AG20443 (cell line): ENCODE data around the gene CNPY1.

Experiments
- DNase-seq: peaks from one replicate; pipeline ENCODE4 v3.0.0; 2012; ENCODE audit warnings: low spot score, mixed read lengths

CNPY1 gene

DNA sequence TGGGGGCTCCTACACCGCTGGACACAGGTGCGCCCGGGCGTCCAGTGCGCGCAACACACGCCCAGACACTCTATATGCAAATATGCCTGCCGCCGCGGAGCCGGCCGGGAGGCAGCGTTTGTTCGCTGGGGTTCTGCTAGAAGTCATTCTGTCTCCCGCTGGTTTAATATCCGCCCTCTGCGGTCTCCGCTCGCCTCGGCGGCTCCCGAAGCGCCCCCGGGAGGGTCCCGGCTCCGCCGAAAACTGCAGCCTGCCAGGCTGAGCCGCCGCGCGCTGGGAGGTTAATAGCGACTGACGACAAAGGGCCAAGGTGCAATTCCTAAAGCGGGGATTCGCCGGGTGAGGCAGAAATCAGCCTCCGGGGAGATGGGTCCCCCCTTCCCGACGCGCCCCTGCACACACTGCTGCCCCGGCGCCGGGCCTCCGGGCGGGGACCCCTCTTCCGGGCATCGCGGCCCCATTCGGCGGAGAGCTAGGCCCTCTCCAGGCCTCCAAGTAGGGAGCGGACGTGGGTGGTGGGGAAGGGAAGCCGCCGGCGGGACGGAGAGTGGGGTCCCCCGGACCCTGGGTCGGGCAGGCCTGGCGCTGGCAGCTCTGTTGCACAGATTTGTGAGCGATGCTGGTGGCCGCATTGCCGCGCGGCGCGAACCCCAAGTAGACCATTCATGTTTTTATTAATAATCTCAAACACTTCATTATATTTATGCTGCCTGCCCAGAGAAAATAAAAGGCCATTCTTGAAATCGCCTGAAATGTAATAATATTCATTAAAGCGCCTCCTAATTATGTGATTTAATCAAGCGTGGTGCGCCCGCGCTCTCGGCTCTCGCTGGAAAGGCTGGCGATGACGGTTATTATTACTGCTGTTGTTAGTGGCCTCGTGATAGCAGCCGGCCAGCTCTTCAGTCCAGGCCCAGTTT lies 79.3 kb downstream of the CNPY1 start:
- DNase-seq, result no peak

DNA sequence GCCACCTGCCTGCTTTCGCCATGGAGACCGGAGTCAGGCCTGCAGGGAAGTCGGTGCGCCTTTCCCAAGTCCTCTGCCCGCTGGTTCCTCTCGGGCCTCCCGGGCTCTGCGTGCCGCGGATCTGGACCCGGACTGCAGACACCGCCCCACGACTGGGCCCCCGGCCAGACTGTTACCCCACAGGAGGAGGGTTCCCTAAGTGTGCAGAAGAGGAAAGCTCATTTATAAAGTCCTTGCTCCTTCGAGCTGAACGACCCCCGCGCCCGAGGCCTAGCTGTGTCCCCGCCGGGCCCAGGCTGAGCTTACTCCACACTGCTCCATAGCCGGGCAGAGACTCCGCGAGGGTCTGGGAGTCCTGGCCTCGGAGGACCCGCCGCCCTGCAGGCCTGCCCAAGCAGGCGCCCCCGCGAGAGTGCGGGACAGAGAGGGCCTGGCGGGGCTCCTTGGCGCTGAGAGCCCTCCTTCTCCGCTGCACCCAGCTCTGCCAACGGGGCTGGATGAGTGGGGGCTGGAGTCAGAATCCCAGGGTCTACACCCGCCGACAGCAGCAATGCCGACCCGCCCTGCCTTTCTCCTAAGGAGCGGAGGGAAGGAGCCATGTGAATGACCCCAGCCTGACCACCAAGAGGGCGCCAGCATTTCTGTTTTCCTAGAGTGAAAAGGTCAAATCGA lies 80.1 kb downstream of the CNPY1 start:
- DNase-seq, result no peak

DNA sequence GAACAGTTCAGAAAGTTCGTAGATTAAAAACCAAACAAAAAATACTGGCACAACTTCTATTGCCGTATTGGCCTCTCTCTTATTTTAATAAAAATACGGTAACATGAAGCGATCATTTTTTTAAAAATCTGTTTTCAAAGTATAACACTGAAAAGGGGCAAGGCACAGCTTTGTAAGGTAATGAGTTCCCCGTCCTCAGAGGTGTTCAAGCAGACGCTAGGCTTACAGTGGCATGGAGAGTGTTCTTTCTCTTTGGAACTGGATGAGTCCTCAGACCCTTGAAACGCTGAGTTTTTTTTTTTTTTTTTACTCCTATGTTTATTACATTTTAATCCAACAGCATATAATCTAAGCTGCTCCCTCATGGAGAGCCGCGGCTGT lies 80.6 kb downstream of the CNPY1 start:
- no peak for DNase-seq

DNA sequence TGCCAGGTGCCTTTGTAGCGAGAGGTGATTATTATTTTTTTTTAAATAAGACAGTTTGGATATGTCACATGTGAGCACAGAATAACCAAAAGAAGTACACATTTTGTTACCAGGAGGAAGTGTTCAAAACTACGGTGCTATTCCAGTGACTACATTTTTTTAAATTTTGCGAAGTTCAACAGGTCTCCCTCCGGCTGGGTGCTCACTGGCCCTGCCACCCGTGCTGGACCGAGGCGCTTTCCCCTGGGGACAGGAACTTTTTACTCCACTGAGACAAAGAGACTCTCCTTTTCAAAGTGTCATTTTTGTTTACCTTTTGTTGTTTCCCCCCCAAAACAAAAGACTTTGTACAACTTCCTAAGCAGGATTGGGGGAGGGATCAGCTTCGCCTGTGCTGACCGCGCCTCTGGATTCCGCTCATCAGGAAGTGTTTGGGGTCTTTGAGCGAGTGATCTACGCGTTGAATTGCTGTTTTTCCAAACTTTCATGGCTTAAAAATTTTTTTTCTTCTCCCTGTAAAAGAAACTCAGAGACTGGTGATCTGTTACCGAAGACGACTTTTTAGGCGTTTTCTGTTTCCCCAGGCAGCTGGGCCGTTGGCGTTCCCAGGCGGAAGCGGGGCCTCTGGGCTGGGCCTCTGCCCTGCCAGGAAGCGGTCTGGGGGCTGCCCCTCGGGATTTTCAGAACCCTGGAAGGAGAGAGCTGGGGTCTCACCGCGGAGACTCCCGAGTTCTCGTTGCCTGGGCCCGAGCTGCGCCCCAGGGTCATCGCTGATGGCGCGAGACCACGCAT lies 81.2 kb downstream of the CNPY1 start:
- DNase-seq, result no peak

DNA sequence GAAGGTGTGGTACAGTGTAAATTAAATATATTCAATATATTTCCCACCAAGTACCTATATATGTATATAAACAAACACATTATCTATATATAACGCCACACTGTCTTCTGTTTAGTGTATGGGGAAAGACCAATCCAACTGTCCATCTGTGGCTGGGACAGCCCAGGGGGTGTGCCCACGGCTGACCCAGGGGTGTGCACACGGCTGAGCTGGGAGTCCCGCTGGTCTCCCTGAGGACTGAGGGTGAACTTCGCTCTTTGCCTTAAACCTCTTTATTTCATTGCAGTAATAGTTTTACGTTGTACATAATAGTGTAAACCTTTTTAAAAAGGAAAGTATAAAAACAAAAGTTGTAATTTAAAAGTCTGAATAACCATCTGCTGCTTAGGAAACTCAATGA lies 82.2 kb downstream of the CNPY1 start:
- DNase-seq, result no peak

DNA sequence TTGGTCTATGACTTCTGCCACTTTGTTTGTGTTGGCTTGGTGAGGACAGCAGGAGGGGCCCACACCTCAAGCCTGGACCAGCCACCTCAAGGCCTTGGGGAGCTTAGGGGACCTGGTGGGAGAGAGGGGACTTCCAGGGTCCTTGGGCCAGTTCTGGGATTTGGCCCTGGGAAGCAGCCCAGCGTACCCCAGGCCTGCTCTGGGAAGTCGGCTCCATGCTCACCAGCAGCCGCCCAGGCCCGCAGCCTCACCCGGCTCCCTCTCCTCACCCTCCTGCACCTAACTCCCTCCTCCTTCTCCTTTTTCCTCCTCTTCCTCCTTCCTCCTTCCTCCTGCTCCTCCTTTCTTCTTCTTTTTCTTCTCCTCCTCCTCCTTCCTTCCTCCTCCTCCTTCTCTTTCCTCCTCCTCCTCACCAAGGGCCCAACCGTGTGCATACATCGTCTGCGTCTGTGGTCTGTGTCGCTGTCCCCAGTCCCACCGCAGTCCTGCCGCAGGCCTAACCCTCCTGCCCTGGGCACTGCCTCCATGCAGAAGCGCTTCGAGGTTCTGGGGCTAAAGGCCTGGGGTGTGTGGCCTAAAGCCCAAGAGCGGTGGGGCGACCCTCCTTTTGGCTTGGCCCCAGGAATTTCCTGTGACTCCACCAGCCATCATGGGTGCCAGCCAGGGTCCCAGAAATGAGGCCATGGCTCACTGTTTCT lies 83.1 kb downstream of the CNPY1 start:
- no peak for DNase-seq

DNA sequence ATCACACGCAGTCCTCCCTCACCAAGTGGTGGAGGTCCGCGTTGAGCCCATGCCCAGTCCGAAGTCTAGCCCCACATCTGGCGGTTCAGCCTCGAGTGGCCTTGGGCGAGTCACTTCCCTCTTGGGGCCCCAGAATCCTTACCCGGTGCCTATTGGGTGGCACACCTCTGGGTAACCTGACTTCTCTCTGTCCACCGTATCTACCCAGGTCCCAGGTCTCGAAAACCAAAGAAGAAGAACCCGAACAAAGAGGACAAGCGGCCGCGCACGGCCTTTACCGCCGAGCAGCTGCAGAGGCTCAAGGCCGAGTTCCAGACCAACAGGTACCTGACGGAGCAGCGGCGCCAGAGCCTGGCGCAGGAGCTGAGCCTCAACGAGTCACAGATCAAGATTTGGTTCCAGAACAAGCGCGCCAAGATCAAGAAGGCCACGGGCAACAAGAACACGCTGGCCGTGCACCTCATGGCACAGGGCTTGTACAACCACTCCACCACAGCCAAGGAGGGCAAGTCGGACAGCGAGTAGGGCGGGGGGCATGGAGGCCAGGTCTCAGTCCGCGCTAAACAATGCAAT lies 84.1 kb downstream of the CNPY1 start:
- no peak for DNase-seq

DNA sequence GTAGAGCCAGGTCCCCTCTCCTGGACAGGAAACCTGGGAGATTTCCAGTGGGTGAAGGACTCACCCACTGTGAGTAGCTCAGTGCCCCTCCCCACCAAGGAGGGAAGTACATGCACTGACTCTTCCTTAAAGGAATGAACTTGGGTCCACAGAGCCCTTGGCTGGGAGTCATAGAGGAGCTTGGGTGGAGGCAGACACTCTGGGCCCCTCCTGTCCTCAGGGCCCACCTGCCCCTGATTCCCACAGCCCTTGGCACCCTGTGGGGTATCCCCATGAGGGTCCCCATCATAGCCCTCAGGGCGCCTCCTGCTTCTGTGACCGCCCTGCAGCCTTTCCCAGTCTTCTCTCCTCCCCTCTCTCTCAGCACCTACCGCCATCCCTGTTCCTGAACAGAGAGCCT lies 84.7 kb downstream of the CNPY1 start:
- no peak for DNase-seq

DNA sequence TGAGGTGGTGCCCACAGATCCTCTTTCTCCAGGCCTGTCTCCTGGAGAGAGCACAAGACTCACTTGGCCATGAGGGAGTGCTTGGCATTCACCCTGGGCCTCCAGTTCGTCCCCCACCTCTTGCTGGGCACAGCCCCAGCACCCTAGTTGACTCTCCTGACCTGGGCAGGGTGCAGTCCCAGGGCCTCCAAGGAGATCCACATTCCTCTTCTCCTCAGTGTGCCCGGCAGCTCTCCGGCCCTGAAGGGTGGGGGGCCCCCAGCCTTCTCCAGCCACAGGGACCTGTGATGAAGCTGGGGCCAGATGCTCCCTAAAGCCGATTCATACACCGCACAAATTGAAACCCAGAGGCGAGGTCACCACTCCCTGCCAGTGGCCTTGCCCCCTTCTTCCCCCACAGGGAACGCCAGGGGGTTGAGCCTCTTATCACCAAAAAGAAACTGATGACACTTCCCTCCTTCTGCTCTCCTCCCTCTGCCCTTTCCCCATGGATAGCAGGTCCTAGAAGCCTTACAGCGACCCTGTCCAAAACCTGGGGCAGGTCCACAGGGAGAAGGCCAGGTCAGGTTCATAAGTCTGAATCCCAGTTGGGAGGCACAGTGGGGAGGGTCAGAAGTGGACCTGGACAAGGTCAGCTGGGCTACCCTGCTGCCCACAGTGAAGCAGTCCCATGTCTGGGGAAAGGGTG lies 85.3 kb downstream of the CNPY1 start:
- no peak for DNase-seq

DNA sequence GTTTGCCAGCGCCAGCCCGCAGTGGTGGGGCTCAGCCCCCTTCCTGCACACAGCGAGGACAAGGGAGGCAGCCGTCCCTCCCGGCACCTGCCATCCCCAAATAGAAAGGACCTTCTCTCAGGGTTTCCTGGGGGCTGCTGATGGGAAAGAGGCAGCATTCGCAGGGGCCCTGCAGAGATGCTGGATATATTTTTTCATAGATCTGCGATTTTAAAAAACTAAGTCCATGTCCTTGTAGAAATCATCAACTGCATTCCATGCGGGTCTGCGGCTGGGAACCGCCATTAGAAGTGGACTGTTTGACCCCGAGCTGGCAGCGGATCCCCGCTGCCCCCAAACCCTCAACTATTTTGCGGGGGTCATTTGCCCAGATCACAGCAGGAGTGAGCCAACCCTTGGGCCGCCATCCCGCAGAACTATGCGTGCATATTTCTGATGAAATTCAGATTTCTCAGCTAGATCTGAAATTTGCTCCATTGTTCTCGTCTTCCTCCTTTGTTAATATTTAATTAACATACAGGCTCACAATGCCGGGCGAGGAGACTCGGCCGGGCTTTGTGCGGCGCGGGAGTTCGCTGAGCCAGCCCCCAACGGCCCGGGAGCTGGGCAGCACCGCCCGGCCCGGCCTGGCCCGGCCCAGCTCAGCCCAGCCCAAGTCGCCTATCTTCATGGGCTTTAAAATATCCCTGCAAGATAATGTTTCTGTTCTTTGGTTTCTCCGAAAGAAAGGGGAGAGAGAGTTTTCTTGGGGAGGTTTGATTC lies 86.5 kb downstream of the CNPY1 start:
- DNase-seq, result no peak

DNA sequence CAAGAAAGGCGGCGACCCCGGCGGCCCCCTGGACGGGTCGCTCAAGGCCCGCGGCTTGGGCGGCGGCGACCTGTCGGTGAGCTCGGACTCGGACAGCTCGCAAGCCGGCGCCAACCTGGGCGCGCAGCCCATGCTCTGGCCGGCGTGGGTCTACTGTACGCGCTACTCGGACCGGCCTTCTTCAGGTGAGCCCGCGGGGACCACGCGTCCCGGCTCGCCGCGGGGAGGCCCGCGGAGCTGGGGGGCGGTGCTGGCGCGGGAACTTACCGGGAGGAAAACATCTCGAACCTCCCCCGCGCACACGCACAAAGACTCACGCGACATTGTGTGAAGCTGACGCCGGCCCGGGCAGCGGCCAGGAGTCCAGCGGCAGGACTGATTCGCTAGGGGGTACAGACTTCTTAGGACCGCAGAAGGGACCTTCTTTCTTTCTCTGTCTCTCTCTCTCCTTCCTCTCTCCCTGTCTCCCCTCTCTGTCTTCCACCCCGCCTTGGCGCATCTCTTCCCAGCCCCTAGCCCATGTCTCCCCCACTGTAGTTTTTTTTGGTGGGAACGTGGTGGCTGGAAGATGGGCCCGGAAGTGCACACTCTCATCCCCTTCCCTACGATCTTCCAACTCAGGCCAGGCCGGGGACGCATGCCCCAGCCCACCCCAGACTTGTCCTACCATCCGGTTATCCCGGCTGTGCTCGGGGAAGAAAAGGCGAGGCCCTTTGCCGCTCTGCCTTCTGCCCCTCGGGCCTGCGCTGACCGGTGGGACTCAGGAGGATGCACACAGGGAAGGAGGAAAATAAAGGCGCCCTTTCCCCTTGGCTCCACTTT lies 87.3 kb downstream of the CNPY1 start:
- no peak for DNase-seq

DNA sequence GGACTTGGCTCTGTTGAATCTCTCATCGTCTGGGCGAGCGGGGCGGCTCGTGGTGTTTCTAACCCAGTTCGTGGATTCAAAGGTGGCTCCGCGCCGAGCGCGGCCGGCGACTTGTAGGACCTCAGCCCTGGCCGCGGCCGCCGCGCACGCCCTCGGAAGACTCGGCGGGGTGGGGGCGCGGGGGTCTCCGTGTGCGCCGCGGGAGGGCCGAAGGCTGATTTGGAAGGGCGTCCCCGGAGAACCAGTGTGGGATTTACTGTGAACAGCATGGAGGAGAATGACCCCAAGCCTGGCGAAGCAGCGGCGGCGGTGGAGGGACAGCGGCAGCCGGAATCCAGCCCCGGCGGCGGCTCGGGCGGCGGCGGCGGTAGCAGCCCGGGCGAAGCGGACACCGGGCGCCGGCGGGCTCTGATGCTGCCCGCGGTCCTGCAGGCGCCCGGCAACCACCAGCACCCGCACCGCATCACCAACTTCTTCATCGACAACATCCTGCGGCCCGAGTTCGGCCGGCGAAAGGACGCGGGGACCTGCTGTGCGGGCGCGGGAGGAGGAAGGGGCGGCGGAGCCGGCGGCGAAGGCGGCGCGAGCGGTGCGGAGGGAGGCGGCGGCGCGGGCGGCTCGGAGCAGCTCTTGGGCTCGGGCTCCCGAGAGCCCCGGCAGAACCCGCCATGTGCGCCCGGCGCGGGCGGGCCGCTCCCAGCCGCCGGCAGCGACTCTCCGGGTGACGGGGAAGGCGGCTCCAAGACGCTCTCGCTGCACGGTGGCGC lies 88.1 kb downstream of the CNPY1 start, which contains the start of gene EN2:
Gene EN2, plus strand, starts transcription at position 19 of the 767 bp plus-strand sequence. Its CDS starts 249 bp downstream, at position 268.
- no peak for DNase-seq

DNA sequence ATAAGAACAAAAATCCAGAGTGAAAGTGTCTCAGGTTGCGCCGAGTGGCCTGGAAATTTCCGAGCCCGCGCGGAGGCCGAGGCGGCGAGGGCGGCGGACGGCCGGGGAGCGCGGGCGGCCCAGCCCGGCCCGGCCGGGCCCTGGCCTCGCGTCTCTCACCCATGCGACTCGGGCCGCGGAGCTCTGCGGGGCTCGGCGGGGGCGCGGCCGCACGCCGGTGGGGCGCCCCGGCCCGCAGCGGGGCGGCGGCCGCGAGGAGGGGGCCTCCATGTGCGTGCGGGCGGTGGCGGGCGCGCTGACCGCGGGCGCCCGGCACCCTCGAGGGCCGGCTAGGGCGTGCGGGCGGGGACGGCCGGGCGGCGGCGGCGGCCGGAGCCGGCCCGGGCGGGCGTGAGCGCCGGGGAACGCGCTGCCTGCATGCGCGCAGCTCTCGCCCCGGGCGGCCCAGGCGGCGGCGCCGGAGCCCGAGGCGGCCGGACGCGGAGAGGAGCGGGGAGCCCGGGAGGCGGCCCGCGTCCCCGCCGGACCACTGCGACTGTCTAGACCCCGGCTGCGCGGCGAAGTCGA lies 88.7 kb downstream of the CNPY1 start:
- no peak for DNase-seq

DNA sequence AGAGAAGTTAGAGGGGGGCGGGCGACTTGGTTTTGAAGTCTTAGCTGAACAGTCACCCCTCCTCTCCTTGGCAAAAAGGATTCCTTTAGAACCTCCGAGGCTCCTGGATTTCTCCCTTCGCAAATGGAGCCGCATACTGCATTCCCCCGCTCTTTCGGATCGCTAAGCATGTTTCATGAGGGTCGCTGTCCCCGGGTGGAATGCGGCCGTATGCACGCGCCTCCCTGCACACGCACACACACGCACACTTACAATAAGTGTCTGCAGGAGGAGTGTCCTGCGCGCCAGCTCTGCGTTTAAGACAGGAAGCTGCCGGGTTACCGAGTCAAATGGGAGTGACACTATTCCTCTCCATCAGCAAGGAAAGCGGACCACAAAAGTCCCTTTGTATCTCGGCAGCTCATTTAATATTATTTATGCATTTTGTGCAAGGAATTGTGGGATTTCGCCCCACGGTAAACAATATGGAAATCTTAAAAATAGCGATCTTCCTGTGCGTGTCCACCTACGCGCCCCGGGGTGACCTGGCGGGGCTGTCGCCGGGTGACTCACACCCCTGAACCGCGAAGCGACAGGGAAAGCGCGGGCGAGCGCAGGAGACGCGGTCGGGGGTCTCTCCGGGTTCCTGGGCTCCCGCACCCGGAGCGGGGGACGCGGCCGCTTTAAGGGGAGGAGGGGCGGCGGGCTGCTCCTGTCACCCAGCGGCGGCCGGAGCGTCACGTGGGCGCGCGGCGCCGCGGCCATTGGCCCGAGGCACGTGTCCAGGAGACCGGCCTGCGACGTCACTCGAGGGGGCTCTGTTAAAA lies 89.4 kb downstream of the CNPY1 start:
- peak; percentile 93 for DNase-seq

DNA sequence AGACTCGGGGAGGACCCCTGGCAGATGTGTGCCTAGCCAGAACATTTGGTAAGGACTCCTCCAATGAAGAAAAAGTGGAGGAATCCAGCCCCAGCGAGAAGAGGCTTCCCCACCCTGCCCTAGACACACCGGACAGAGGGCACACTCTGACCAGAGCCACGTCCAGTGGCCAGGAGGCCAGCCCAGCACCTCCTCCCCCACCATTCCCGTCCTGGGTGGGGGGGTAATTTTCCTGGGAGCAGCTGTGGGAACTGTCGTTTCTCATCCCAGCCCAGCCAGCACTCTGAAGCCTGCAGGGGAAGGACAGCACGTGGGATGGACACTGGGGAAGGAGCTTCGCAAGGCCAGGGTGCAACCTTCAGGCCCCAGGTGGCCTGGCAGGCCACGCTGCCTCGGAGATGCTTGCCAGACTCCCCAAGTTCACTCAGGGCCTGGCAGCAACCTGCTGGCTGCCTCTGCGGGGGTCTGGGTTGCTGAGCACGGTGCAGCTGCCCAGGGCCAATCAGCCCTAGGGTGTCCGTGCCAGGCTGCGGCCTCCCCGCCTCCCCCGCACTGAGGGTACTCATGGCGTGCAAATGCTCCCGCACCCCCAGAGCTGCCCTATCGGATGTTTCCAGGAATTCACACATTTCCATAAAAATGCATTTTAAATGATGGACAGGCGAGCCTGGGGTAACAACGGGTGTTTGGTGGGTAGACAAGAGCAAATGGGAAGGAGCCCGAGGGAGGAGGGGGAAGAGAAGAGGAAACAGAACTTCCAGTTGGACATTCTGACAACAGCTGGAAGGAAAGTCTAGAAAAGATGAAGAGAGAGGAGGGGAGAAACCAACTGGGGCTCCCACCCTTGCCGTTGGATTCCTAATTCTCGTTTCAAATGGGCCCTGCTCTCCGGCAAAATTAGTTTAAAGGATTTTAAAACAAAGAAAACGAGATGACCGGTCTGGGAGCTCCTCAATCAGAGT lies 90.3 kb downstream of the CNPY1 start:
- no peak for DNase-seq

DNA sequence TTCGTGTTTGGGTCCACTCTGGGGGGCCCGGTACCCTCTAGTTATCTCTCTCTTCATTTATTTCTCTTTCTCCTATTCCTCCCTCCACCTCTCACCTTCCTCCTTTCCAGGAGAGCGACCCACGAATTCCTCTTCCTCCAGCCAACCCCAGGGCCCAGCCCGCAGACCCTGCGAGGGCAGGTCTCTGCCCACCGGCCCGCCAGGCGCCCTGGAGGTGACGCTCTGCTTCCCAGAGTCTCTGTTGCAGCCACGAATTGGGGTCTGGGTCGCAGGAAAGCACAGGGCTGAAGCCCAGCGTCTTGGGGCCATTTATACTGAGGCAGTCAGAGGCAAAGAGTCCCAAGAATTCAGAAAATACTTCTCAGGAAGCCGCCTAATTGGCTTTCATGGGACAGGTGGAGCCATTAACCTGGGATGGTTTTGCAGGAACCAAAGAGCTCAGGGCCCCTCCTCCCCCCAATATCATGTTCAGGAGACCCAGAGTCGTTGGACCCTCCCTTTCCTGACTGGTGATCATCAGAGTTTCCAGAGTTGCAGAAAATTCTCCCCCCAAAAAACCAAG lies 91.1 kb downstream of the CNPY1 start:
- DNase-seq, result no peak
